Activated CD4-positive, alpha-beta T cell treated with anti-CD3 and anti-CD28 coated beads, Interleukin-2, amount 10 ng/mL, durations not matched to agents 24 days and 14 days (primary cell): ENCODE results near the gene ZFHX3. TPM values are rescaled to one million over a fixed set of nuclear protein-coding genes. Genes with fewer than 3 reads are reported as not detected.
"Not testable (repeated sequence)": the region's sequence is repeated elsewhere in the genome, so short reads cannot be mapped to it uniquely, and the experiment has no call there.

Source experiments
- DNase-seq: peaks from one replicate; pipeline ENCODE4 v3.0.0; 2022
- H3K27ac Mint-ChIP-seq: one replicate; pipeline ENCODE4 v1.8.0; 2022; ENCODE audit warnings: mild to moderate bottlenecking, mixed read lengths
- H3K27me3 Mint-ChIP-seq: one replicate; pipeline ENCODE4 v1.8.0; 2022; ENCODE audit warnings: mixed read lengths
- H3K36me3 Mint-ChIP-seq: one replicate; pipeline ENCODE4 v1.8.0; 2022; ENCODE audit warnings: low read depth, mild to moderate bottlenecking, mixed read lengths
- H3K4me1 Mint-ChIP-seq: one replicate; pipeline ENCODE4 v1.8.0; 2021; ENCODE audit warnings: mixed read lengths
- H3K4me3 Mint-ChIP-seq: one replicate; pipeline ENCODE4 v1.8.0; 2022; ENCODE audit warnings: mild to moderate bottlenecking, moderate library complexity, mixed read lengths
- H3K9me3 Mint-ChIP-seq: one replicate; pipeline ENCODE4 v1.8.0; 2021; ENCODE audit warnings: mixed read lengths
- intact Hi-C: fragments of 100-400 bp; cut with micrococcal nuclease; formaldehyde crosslinking; loops from one replicate; pipeline ENCODE4 v1.15.1; 2023
- total RNA-seq: library from RNA; stranded (reverse); gene quantifications from 2 replicates; pipeline ENCODE4 v1.2.3, GENCODE V29; 2022

ZFHX3 gene
- total RNA-seq, 1 donor from 2014 or later: 0.49 TPM

- no peak for DNase-seq
- H3K27ac Mint-ChIP-seq: no peak overlapping the region
- intact Hi-C loops: no loop called here
These were observed 57.4 kb downstream of the ZFHX3 start for GRCh38 chr16:72990571-72990970.

GRCh38 chr16:72989579-72990551 is 58.1 kb downstream of the ZFHX3 start:
- H3K27me3 Mint-ChIP-seq: no peaks in the 10 kb centered on the region
- H3K9me3 Mint-ChIP-seq: no peaks in the 10 kb centered on the region
- H3K27ac Mint-ChIP-seq: no peak overlapping the region
- H3K4me3 Mint-ChIP-seq: no peak overlapping the region
- DNase-seq: no peak
- no peaks in the 10 kb centered on the region for H3K4me1 Mint-ChIP-seq
- no peaks in the 10 kb centered on the region for H3K36me3 Mint-ChIP-seq
- intact Hi-C loops: no loop called here

More at GRCh38 chr16:72990571-72990970, 57.4 kb downstream of the ZFHX3 start:
- no peaks in the 10 kb centered on the region for H3K4me1 Mint-ChIP-seq
- H3K4me3 Mint-ChIP-seq: no peak overlapping the region
- H3K36me3 Mint-ChIP-seq: no peaks in the 10 kb centered on the region
- no peaks in the 10 kb centered on the region for H3K9me3 Mint-ChIP-seq
- H3K27me3 Mint-ChIP-seq: no peaks in the 10 kb centered on the region

- DNase-seq, intact Hi-C loops, H3K36me3 Mint-ChIP-seq, H3K4me3 Mint-ChIP-seq, H3K4me1 Mint-ChIP-seq, H3K27me3 Mint-ChIP-seq, H3K9me3 Mint-ChIP-seq, H3K27ac Mint-ChIP-seq: not testable (repeated sequence)
These were observed 58.7 kb downstream of the ZFHX3 start for GRCh38 chr16:72989203-72989578.

GRCh38 chr16:72988569-72988968 is 59.4 kb downstream of the ZFHX3 start:
- Mint-ChIP-seq H3K27ac (no peak overlapping the region), H3K36me3 (no peaks in the 10 kb centered on the region), H3K27me3 (no peaks in the 10 kb centered on the region), H3K4me1 (no peaks in the 10 kb centered on the region), H3K4me3 (no peak overlapping the region), H3K9me3 (no peaks in the 10 kb centered on the region)
- DNase-seq: no peak
- intact Hi-C loops: no loop called here

- Mint-ChIP-seq H3K9me3 (no peaks in the 10 kb centered on the region), H3K27me3 (no peaks in the 10 kb centered on the region), H3K27ac (no peak overlapping the region), H3K4me3 (no peak overlapping the region), H3K36me3 (no peaks in the 10 kb centered on the region), H3K4me1 (no peaks in the 10 kb centered on the region)
- intact Hi-C loops: no loop called here
- no peak for DNase-seq
These were observed 60.4 kb downstream of the ZFHX3 start for GRCh38 chr16:72987480-72987901.

GRCh38 chr16:72985995-72986394 is 61.9 kb downstream of the ZFHX3 start:
- Mint-ChIP-seq H3K36me3 (no peaks in the 10 kb centered on the region), H3K4me3 (no peak overlapping the region), H3K27me3 (no peaks in the 10 kb centered on the region), H3K27ac (no peak overlapping the region), H3K9me3 (no peaks in the 10 kb centered on the region), H3K4me1 (no peaks in the 10 kb centered on the region)
- no peak for DNase-seq
- intact Hi-C loops: no loop called here

GRCh38 chr16:72985148-72985941 is 62.6 kb downstream of the ZFHX3 start:
- no peaks in the 10 kb centered on the region for H3K36me3 Mint-ChIP-seq
- DNase-seq: no peak
- H3K4me1 Mint-ChIP-seq: no peaks in the 10 kb centered on the region
- intact Hi-C loops: no loop called here
- no peak overlapping the region for H3K27ac Mint-ChIP-seq
- H3K4me3 Mint-ChIP-seq: no peak overlapping the region
- H3K9me3 Mint-ChIP-seq: no peaks in the 10 kb centered on the region
- H3K27me3 Mint-ChIP-seq: no peaks in the 10 kb centered on the region

- intact Hi-C loops: no loop called here
- Mint-ChIP-seq H3K4me3 (no peak overlapping the region), H3K4me1 (no peaks in the 10 kb centered on the region), H3K9me3 (no peaks in the 10 kb centered on the region), H3K27ac (no peak overlapping the region), H3K36me3 (no peaks in the 10 kb centered on the region), H3K27me3 (no peaks in the 10 kb centered on the region)
- no peak for DNase-seq
These were observed 64.1 kb downstream of the ZFHX3 start for GRCh38 chr16:72983728-72984350.

GRCh38 chr16:72983241-72983640 is 64.7 kb downstream of the ZFHX3 start:
- Mint-ChIP-seq H3K27me3 (no peaks in the 10 kb centered on the region), H3K9me3 (no peaks in the 10 kb centered on the region), H3K36me3 (no peaks in the 10 kb centered on the region), H3K4me3 (no peak overlapping the region), H3K27ac (no peak overlapping the region), H3K4me1 (no peaks in the 10 kb centered on the region)
- intact Hi-C loops: no loop called here
- no peak for DNase-seq

- Mint-ChIP-seq H3K27me3 (no peaks in the 10 kb centered on the region), H3K9me3 (no peaks in the 10 kb centered on the region), H3K4me1 (no peaks in the 10 kb centered on the region), H3K27ac (no peak overlapping the region), H3K4me3 (no peak overlapping the region), H3K36me3 (no peaks in the 10 kb centered on the region)
- intact Hi-C loops: no loop called here
- no peak for DNase-seq
These were observed 68.0 kb downstream of the ZFHX3 start for GRCh38 chr16:72979974-72980373.

- no peak overlapping the region for H3K4me3 Mint-ChIP-seq
- peaks cover 1% of the 10 kb centered on the region for H3K9me3 Mint-ChIP-seq
- no peak for DNase-seq
- H3K36me3 Mint-ChIP-seq: no peaks in the 10 kb centered on the region
- H3K27me3 Mint-ChIP-seq: no peaks in the 10 kb centered on the region
- H3K4me1 Mint-ChIP-seq: no peaks in the 10 kb centered on the region
- H3K27ac Mint-ChIP-seq: no peak overlapping the region
- intact Hi-C loops: no loop called here
These were observed 69.7 kb downstream of the ZFHX3 start for GRCh38 chr16:72978212-72978611.

GRCh38 chr16:72977127-72977526 is 70.8 kb downstream of the ZFHX3 start:
- Mint-ChIP-seq H3K9me3 (peaks cover 6% of the 10 kb centered on the region), H3K27me3 (no peaks in the 10 kb centered on the region), H3K4me3 (no peak overlapping the region), H3K27ac (no peak overlapping the region), H3K36me3 (no peaks in the 10 kb centered on the region), H3K4me1 (no peaks in the 10 kb centered on the region)
- intact Hi-C loops: no loop called here
- no peak for DNase-seq

- Mint-ChIP-seq H3K36me3 (no peaks in the 10 kb centered on the region), H3K9me3 (peaks cover 6% of the 10 kb centered on the region), H3K27ac (no peak overlapping the region), H3K27me3 (no peaks in the 10 kb centered on the region), H3K4me1 (no peaks in the 10 kb centered on the region), H3K4me3 (no peak overlapping the region)
- DNase-seq: no peak
- intact Hi-C loops: no loop called here
These were observed 71.4 kb downstream of the ZFHX3 start for GRCh38 chr16:72976438-72977064.
